GM13976 (cell line): Measurements from ENCODE around the gene METRN.
A peak's percentile ranks its signal among the peaks of the same experiment; 100 is the strongest.
"Not testable (repeated sequence)": the region's sequence is repeated elsewhere in the genome, so short reads cannot be mapped to it uniquely, and the experiment has no call there.

ENCODE experiments used
- DNase-seq: peaks from one replicate; pipeline ENCODE4 v3.0.0; 2012; ENCODE audit warnings: low spot score
- CTCF ChIP-seq: IDR thresholded peaks from 2 replicates; pipeline ENCODE4 v1.5.1; 2012; ENCODE audit warnings: borderline replicate concordance, mild to moderate bottlenecking; ENCODE audit not compliant: insufficient read depth; ENCODE audit errors: extremely low read depth, missing control alignments, control extremely low read depth
- in situ Hi-C: fragments of 300-500 bp; cut with MboI; formaldehyde crosslinking; loops from one replicate; pipeline ENCODE4 v1.12.0; 2022; ENCODE audit warnings: low sequenced_read_pairs, mixed read lengths, inconsistent platforms; ENCODE audit not compliant: unreplicated experiment

METRN gene

GRCh38 chr16:736936-737481, 22.1 kb downstream of the METRN start:
- no peak for DNase-seq
- in situ Hi-C loops = no loop called here
- TF ChIP-seq CTCF = no peak

- no peak for DNase-seq
- in situ Hi-C loops = no loop called here
- TF ChIP-seq CTCF = no peak
Observed at GRCh38 chr16:739560-740458, 24.9 kb downstream of the METRN start.

- DNase-seq = no peak
- TF ChIP-seq CTCF = no peak
- in situ Hi-C loops = no loop called here
Observed at GRCh38 chr16:740459-740763, 25.5 kb downstream of the METRN start.

- in situ Hi-C loops = no loop called here
- DNase-seq = peak; percentile 97
- TF ChIP-seq CTCF = peak; percentile 98
Observed at GRCh38 chr16:740764-741505, 26.0 kb downstream of the METRN start, which contains the start of gene CIAO3. CIAO3 (minus strand) TSS chr16:740997; CDS start chr16:740985, 12 bp downstream.

- no peak for TF ChIP-seq CTCF
- in situ Hi-C loops = no loop called here
- DNase-seq = no peak
Observed at GRCh38 chr16:741986-742629, 27.2 kb downstream of the METRN start.

- in situ Hi-C loops, DNase-seq: not testable (repeated sequence)
Observed at GRCh38 chr16:742894-743293, 28.0 kb downstream of the METRN start.
